ENCODE results near the gene PITPNC1.
"Not testable (repeated sequence)": the region's sequence is repeated elsewhere in the genome, so short reads cannot be mapped to it uniquely, and the experiment has no call there.

Gene PITPNC1

DNA sequence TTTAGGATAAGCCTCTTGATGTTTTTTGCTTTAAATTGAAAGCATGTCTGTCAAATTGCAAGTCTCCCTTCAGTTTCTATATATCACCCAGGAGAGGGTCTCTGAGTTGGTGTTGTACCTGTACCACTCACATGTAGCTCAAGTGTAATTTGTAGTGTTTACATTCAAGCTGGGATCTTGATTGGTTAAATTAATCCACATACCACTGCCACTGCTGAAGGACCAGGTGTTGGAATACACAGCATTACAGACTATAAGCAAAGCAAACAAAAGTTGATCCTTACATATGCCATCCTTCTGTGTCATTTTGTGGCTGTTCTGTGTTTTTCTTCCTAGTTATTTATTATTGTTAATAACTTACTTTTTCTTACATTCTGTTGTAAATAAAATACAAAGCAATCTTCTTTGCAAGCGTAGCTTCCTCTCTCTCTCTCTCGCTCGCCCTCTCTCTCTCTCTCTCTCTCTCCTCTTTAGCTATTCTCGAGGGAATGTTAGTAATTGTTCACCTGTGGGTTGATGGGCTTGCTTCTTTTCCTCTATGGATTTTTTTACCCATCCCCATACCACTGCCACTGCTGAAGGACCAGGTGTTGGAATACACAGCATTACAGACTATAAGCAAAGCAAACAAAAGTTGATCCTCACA is 319.9 kb downstream of the PITPNC1 start:
- no peak overlapping the region for H3K4me3 ChIP-seq (replicated peaks; ENCODE audit: low read depth, low read length)
- DNase-seq (ENCODE audit: extremely low read depth, insufficient read length) = no peak
- no peaks in the 10 kb centered on the region for H3K27me3 ChIP-seq (replicated peaks; ENCODE audit: control insufficient read depth, insufficient read depth, low read length)
- H3K36me3 ChIP-seq (ENCODE audit: control insufficient read depth, insufficient read depth, low read length) = no peaks in the 10 kb centered on the region
- TF ChIP-seq, protein P1, sequence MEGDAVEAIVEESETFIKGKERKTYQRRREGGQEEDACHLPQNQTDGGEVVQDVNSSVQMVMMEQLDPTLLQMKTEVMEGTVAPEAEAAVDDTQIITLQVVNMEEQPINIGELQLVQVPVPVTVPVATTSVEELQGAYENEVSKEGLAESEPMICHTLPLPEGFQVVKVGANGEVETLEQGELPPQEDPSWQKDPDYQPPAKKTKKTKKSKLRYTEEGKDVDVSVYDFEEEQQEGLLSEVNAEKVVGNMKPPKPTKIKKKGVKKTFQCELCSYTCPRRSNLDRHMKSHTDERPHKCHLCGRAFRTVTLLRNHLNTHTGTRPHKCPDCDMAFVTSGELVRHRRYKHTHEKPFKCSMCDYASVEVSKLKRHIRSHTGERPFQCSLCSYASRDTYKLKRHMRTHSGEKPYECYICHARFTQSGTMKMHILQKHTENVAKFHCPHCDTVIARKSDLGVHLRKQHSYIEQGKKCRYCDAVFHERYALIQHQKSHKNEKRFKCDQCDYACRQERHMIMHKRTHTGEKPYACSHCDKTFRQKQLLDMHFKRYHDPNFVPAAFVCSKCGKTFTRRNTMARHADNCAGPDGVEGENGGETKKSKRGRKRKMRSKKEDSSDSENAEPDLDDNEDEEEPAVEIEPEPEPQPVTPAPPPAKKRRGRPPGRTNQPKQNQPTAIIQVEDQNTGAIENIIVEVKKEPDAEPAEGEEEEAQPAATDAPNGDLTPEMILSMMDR (IDR thresholded peaks at IDR 0.05; ENCODE audit: insufficient read depth, low read length, poor library complexity, severe bottlenecking) = no peak

DNA sequence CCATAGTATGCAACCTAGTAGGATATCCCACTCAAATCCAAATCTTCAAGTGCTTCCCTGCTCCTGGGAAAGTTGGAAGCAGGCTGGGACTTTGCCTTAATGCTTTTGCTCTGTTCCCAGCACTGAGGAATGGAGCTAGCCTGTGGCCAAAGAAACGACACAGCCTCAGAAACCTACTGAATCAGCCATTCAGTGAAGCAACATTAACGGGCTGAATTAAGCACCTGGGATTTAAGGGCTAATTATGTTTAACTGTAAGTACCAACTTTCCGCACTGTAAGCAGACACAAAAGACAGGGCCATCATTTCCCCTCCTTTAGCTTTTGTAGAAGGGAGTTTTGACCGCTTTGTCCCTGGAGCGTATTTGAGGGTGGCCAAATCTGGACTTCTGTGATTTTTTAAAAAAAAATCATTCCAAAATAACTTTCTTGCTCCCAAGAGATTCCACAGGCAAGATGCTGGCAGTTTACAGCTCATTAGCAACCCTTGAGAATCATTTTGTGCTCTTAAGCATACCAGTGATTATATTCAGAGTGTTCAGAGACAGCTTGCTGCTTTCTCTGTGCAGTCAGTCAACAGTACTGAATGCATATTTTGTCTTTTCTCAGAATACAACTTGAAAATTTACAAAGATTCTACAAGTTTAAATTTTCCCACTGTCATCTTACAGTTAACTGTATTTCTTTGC is 323.1 kb downstream of the PITPNC1 start:
- Histone ChIP-seq H3K27me3 (replicated peaks; ENCODE audit: control insufficient read depth, insufficient read depth, low read length) (no peaks in the 10 kb centered on the region), H3K36me3 (ENCODE audit: control insufficient read depth, insufficient read depth, low read length) (no peaks in the 10 kb centered on the region), H3K4me3 (replicated peaks; ENCODE audit: low read depth, low read length) (no peak overlapping the region)
- DNase-seq (ENCODE audit: extremely low read depth, insufficient read length) = no peak
- TF ChIP-seq, protein P1 (IDR thresholded peaks at IDR 0.05; ENCODE audit: insufficient read depth, low read length, poor library complexity, severe bottlenecking) = no peak

DNA sequence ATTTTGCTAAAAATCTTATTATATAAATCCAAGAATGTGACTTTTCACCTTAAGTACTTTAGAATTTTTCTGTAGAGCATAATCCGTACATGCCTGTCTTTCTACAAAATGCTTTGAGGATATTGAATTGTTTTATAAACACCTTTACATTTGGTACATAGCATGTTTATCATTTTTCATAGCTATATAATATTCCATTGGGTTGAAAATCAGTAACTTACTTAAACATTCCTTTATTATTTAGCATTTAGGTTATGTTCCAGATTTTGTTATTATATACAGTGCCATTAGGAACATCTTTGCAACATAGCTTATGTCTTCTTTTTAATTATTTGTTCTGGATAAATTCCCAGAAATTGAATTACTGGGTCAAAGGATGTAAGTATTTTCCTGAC is 323.6 kb downstream of the PITPNC1 start:
- H3K36me3 ChIP-seq (ENCODE audit: control insufficient read depth, insufficient read depth, low read length) = no peaks in the 10 kb centered on the region
- TF ChIP-seq, protein P1 (IDR thresholded peaks at IDR 0.05; ENCODE audit: insufficient read depth, low read length, poor library complexity, severe bottlenecking) = no peak

DNA sequence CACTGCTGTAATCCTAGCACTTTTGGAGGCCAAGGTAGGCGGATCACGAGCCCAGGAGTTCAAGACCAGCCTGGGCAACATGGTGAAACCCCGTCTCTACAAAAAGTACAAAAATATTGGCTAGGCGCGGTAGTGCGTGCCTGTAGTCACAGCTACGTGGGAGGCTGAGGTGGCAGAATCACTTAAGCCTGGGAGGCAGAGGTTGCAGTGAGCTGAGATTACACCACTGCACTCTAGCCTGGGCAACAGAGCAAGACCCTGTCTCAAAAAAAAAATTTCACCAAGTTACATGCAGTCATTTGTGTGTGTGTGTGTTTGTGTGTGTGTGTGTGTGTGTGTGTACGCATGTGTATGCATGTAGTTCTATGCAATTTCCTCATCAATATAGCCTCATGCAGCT is 325.8 kb downstream of the PITPNC1 start:
- H3K4me3 ChIP-seq (replicated peaks; ENCODE audit: low read depth, low read length) = not testable (repeated sequence)

More for the DNA sequence above, 323.6 kb downstream of the PITPNC1 start:
- no peak for DNase-seq (ENCODE audit: extremely low read depth, insufficient read length)
- H3K4me3 ChIP-seq (replicated peaks; ENCODE audit: low read depth, low read length) = no peak overlapping the region
- H3K27me3 ChIP-seq (replicated peaks; ENCODE audit: control insufficient read depth, insufficient read depth, low read length) = no peaks in the 10 kb centered on the region

DNA sequence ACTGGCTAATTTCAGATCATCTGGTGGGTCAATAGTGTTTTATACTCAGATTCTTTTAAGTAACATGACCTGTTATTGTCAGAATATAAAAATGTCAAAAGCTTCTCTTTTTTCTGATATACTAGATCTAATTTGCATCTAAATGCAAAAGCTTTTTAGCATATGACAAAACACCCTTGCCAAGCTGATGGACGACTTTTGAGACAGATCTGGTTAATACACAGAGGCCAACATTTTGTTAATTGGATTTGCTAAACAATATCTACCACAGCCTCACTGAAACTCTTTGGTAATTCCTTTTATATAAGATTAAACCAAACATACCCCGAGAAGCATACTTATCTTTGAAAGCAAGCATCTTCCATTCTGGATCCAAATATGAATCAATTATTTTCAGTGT is 330.4 kb downstream of the PITPNC1 start:
- Histone ChIP-seq H3K4me3 (replicated peaks; ENCODE audit: low read depth, low read length) (no peak overlapping the region), H3K36me3 (ENCODE audit: control insufficient read depth, insufficient read depth, low read length) (no peaks in the 10 kb centered on the region), H3K27me3 (replicated peaks; ENCODE audit: control insufficient read depth, insufficient read depth, low read length) (no peaks in the 10 kb centered on the region)
- TF ChIP-seq, protein P1 (IDR thresholded peaks at IDR 0.05; ENCODE audit: insufficient read depth, low read length, poor library complexity, severe bottlenecking) = no peak
- no peak for DNase-seq (ENCODE audit: extremely low read depth, insufficient read length)

More for the DNA sequence above, 325.8 kb downstream of the PITPNC1 start:
- not testable (repeated sequence) for H3K27me3 ChIP-seq (replicated peaks; ENCODE audit: control insufficient read depth, insufficient read depth, low read length); DNase-seq (ENCODE audit: extremely low read depth, insufficient read length); H3K36me3 ChIP-seq (ENCODE audit: control insufficient read depth, insufficient read depth, low read length)

DNA sequence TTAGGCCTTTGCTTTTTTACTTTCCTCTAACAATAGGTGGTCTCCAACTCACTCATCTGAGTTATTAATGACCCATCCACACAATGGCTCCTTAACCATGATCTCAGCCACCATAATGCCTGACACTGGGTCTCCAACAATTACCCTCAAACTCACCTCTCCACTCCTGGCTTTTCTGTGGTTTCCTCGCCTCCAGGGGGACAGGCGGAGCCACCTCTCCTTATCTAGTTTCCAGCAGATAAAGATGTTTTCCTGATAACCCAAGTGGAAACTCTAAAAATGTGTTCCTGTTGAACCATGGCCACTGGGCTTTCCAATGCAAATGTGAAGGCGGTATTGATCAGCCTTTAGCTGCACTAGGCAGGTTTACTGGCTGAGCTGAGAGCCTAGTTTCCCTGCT is 331.3 kb downstream of the PITPNC1 start:
- Histone ChIP-seq H3K36me3 (ENCODE audit: control insufficient read depth, insufficient read depth, low read length) (no peaks in the 10 kb centered on the region), H3K4me3 (replicated peaks; ENCODE audit: low read depth, low read length) (no peak overlapping the region), H3K27me3 (replicated peaks; ENCODE audit: control insufficient read depth, insufficient read depth, low read length) (no peaks in the 10 kb centered on the region)
- TF ChIP-seq, protein P1 (IDR thresholded peaks at IDR 0.05; ENCODE audit: insufficient read depth, low read length, poor library complexity, severe bottlenecking) = no peak
- DNase-seq (ENCODE audit: extremely low read depth, insufficient read length) = no peak
